H1 (cell line): ENCODE data around the gene DRC7. TPM values are rescaled to one million over a fixed set of nuclear protein-coding genes. Genes with fewer than 3 reads are reported as not detected.

ENCODE experiments used
- CTCF ChIA-PET: fragments of 300-600 bp; sonication (Branson Sonifier 250); formaldehyde crosslinking; loops from one replicate; lab custom pipeline; 2021; ENCODE audit not compliant: partially characterized antibody; lab: Charles Lee
- POLR2A ChIA-PET: fragments of 300-600 bp; sonication (Branson Sonifier 250); formaldehyde crosslinking; loops from one replicate; lab custom pipeline; 2021; ENCODE audit warnings: inconsistent platforms; ENCODE audit not compliant: partially characterized antibody; lab: Charles Lee
- DNase-seq, 2 experiments: peaks; one replicate each; pipeline versions ENCODE4 v3.0.0 to v3.0.0-alpha.2; 2010 to 2022; ENCODE audit warnings: low spot score in 2 of 2, low read depth in 1 of 2, mixed read lengths in 1 of 2
- FAIRE-seq: peaks from 2 replicates; lab custom pipeline; 2011; peaks lifted over from hg19 to GRCh38; lab: Jason Lieb, UNC
- H2AFZ ChIP-seq: 2 replicates; pipeline ENCODE4 v1.8.1; 2012; ENCODE audit warnings: low read length, inconsistent platforms
- H2AK5ac ChIP-seq: 2 replicates; pipeline ENCODE4 v1.6.1; 2013; ENCODE audit warnings: low read depth, low read length
- H2BK120ac ChIP-seq: replicated peaks from 2 replicates; pipeline ENCODE3; 2013; ENCODE audit warnings: low read depth, low read length, inconsistent platforms
- H2BK12ac ChIP-seq: 2 replicates; pipeline ENCODE4 v1.6.1; 2013; ENCODE audit warnings: low read depth, low read length
- H2BK15ac ChIP-seq: 2 replicates; pipeline ENCODE4 v1.6.1; 2013; ENCODE audit warnings: low read length
- H2BK20ac ChIP-seq: 2 replicates; pipeline ENCODE4 v1.6.1; 2013; ENCODE audit warnings: low read length
- H2BK5ac ChIP-seq: 2 replicates; pipeline ENCODE4 v1.6.1; 2013; ENCODE audit warnings: low read depth, low read length
- H3K14ac ChIP-seq: 2 replicates; pipeline ENCODE4 v1.6.1; 2013; ENCODE audit warnings: inconsistent platforms; ENCODE audit not compliant: insufficient read length
- H3K18ac ChIP-seq: 2 replicates; pipeline ENCODE4 v1.6.1; 2013; ENCODE audit warnings: low read length; ENCODE audit errors: extremely low read depth
- H3K23ac ChIP-seq: 2 replicates; pipeline ENCODE4 v1.6.1; 2013; ENCODE audit warnings: inconsistent platforms; ENCODE audit not compliant: insufficient read length
- H3K23me2 ChIP-seq: 2 replicates; pipeline ENCODE4 v1.6.1; 2013; ENCODE audit warnings: low read depth, low read length
- H3K27ac ChIP-seq: 2 replicates; pipeline ENCODE4 v1.6.1; 2011; ENCODE audit warnings: low read depth, low read length, inconsistent platforms
- H3K27me3 ChIP-seq, 4 experiments: replicated peaks in 1 of 4; 1 replicate in 1 of 4; 2 replicates in 3 of 4; pipeline versions ENCODE4 v1.6.1 to v1.8.1; 2011 to 2013; ENCODE audit warnings: low read length in 3 of 4, mild to moderate bottlenecking in 3 of 4, inconsistent platforms in 2 of 4, mixed read lengths in 2 of 4, moderate library complexity in 1 of 4; ENCODE audit not compliant: control insufficient read depth in 3 of 4, insufficient read depth in 3 of 4; ENCODE audit errors: extremely low read depth in 1 of 4
- H3K36me3 ChIP-seq, 4 experiments: 2 replicates each; pipeline versions ENCODE4 v1.6.1 to v1.8.1; 2011 to 2013; ENCODE audit warnings: mild to moderate bottlenecking in 4 of 4, low read length in 3 of 4, moderate library complexity in 2 of 4, control low read depth in 1 of 4, inconsistent platforms in 1 of 4; ENCODE audit not compliant: insufficient read depth in 4 of 4, control insufficient read depth in 2 of 4
- H3K4ac ChIP-seq: replicated peaks from 2 replicates; pipeline ENCODE3; 2013; ENCODE audit warnings: low read length, low read depth, mixed read lengths, inconsistent platforms; ENCODE audit not compliant: insufficient read length
- H3K4me1 ChIP-seq, 4 experiments: replicated peaks in 1 of 4; 1 replicate in 1 of 4; 2 replicates in 3 of 4; pipeline versions ENCODE4 v1.6.1 to v1.8.1; 2011 to 2013; ENCODE audit warnings: low read length in 3 of 4, inconsistent platforms in 2 of 4, mixed read lengths in 1 of 4; ENCODE audit not compliant: insufficient read depth in 4 of 4, control insufficient read depth in 3 of 4
- H3K4me2 ChIP-seq, 2 experiments: 2 replicates each; pipeline versions ENCODE4 v1.6.1 to v1.8.1; 2011 to 2013; ENCODE audit warnings: low read depth in 2 of 2, low read length in 2 of 2, control low read depth in 1 of 2, inconsistent platforms in 1 of 2, mild to moderate bottlenecking in 1 of 2; ENCODE audit not compliant: insufficient read depth in 1 of 2
- H3K4me3 ChIP-seq, 4 experiments: fragments of 200-600, 300-600 bp in 1 of 4; sonication (generic), shearing (Covaris generic), sonication (Bioruptor Twin) in 1 of 4; 2 replicates each; pipeline versions ENCODE4 v1.5.1 to v1.8.1; 2011 to 2016; ENCODE audit warnings: low read length in 4 of 4, low read depth in 3 of 4, control low read depth in 2 of 4, inconsistent platforms in 2 of 4, mild to moderate bottlenecking in 2 of 4, mixed read lengths in 1 of 4, moderate library complexity in 1 of 4; ENCODE audit not compliant: insufficient read depth in 2 of 4; ENCODE audit errors: extremely low read depth in 1 of 4
- H3K56ac ChIP-seq: replicated peaks from 2 replicates; pipeline ENCODE3; 2013; ENCODE audit warnings: low read depth, mild to moderate bottlenecking, mixed read lengths, low read length, inconsistent platforms; ENCODE audit not compliant: insufficient read length
- H3K79me1 ChIP-seq: 2 replicates; pipeline ENCODE4 v1.6.1; 2013; ENCODE audit warnings: low read depth, low read length, control low read depth
- H3K79me2 ChIP-seq, 2 experiments: 2 replicates each; pipeline versions ENCODE4 v1.6.1 to v1.8.1; 2012 to 2013; ENCODE audit warnings: low read length in 2 of 2, mild to moderate bottlenecking in 2 of 2, inconsistent platforms in 1 of 2; ENCODE audit not compliant: insufficient read depth in 2 of 2, control insufficient read depth in 1 of 2
- H3K9ac ChIP-seq, 4 experiments: replicated peaks in 1 of 4; 1 replicate in 1 of 4; 2 replicates in 3 of 4; pipeline versions ENCODE4 v1.6.1 to v1.8.1; 2011 to 2013; ENCODE audit warnings: low read depth in 3 of 4, low read length in 3 of 4, control low read depth in 2 of 4, mild to moderate bottlenecking in 2 of 4, moderate library complexity in 2 of 4, inconsistent platforms in 1 of 4; ENCODE audit errors: extremely low read depth in 1 of 4
- H3K9me3 ChIP-seq, 2 experiments: 2 replicates each; pipeline versions ENCODE4 v1.6.1 to v1.8.1; 2012 to 2013; ENCODE audit warnings: mild to moderate bottlenecking in 2 of 2, moderate library complexity in 2 of 2, control low read depth in 1 of 2, inconsistent platforms in 1 of 2, low read depth in 1 of 2, low read length in 1 of 2, mixed read lengths in 1 of 2; ENCODE audit not compliant: insufficient read depth in 2 of 2
- H4K20me1 ChIP-seq, 2 experiments: replicated peaks in 1 of 2; 2 replicates each; pipeline versions ENCODE3 to v1.8.1; 2011 to 2013; ENCODE audit warnings: inconsistent platforms in 2 of 2, low read length in 2 of 2, mild to moderate bottlenecking in 1 of 2; ENCODE audit not compliant: insufficient read depth in 2 of 2, control insufficient read depth in 1 of 2
- H4K5ac ChIP-seq: 2 replicates; pipeline ENCODE4 v1.6.1; 2013; ENCODE audit warnings: low read length, low read depth, mixed read lengths, inconsistent platforms; ENCODE audit not compliant: insufficient read length
- H4K8ac ChIP-seq: 2 replicates; pipeline ENCODE4 v1.8.0; 2013; ENCODE audit warnings: mild to moderate bottlenecking, moderate library complexity, low read length, inconsistent platforms; ENCODE audit not compliant: insufficient read depth; ENCODE audit errors: extremely low read depth
- H4K91ac ChIP-seq: replicated peaks from 2 replicates; pipeline ENCODE3; 2013; ENCODE audit warnings: low read length, mixed read lengths, inconsistent platforms; ENCODE audit not compliant: insufficient read length
- BRCA1 ChIP-seq: IDR thresholded peaks from 2 replicates; pipeline ENCODE4 v1.6.1; 2012; ENCODE audit warnings: low read depth, low read length, improper control_type of control experiment
- CTCF ChIP-seq, 3 experiments: IDR thresholded peaks; 1 replicate in 2 of 3; 2 replicates in 1 of 3; pipeline versions ENCODE4 v1.5.1 to v1.6.1; 2011; ENCODE audit warnings: low read length in 3 of 3, mild to moderate bottlenecking in 3 of 3, inconsistent platforms in 2 of 3, low read depth in 1 of 3, moderate library complexity in 1 of 3; ENCODE audit not compliant: insufficient read depth in 1 of 3; ENCODE audit errors: control extremely low read depth in 1 of 3
- E2F6 ChIP-seq: IDR thresholded peaks from 2 replicates; pipeline ENCODE4 v1.6.1; 2012; ENCODE audit warnings: inconsistent platforms
- FOSL1 ChIP-seq: IDR thresholded peaks from 2 replicates; pipeline ENCODE4 v1.6.1; 2011; ENCODE audit warnings: mild to moderate bottlenecking, low read depth, low read length, moderate library complexity; ENCODE audit not compliant: insufficient read depth
- KDM4A ChIP-seq: IDR thresholded peaks from one replicate; pipeline ENCODE4 v1.7.1; 2012; ENCODE audit warnings: low read depth, mild to moderate bottlenecking, moderate library complexity, low read length, inconsistent platforms; ENCODE audit not compliant: severe bottlenecking
- SIRT6 ChIP-seq: IDR thresholded peaks from one replicate; pipeline ENCODE4 v1.7.1; 2012; ENCODE audit warnings: low read length, inconsistent platforms
- TAF1 ChIP-seq: IDR thresholded peaks from 2 replicates; pipeline ENCODE4 v1.6.1; 2011; ENCODE audit warnings: mild to moderate bottlenecking, low read depth, low read length
- ZNF274 ChIP-seq: IDR thresholded peaks from 2 replicates; pipeline ENCODE4 v1.7.0; 2012; ENCODE audit warnings: low read length, borderline replicate concordance; ENCODE audit errors: extremely low read depth
- WGBS, 2 experiments: shearing (Covaris generic) in 1 of 2; methylation state at CpG; one replicate each; pipeline versions ENCODE4 v1.1.6 to v1.1.7; 2013 to 2015; ENCODE audit warnings: low lambda C conversion rate in 2 of 2, mixed read lengths in 2 of 2, inconsistent platforms in 1 of 2, low coverage in 1 of 2, missing lambda C conversion rate in 1 of 2; ENCODE audit not compliant: insufficient replicate concordance in 2 of 2, insufficient coverage in 1 of 2, insufficient read length in 1 of 2; ENCODE audit errors: extremely low coverage in 1 of 2, missing lambda C conversion rate in 1 of 2; 5-methylcytosine and 5-hydroxymethylcytosine counted together
- polyA plus RNA-seq, 7 experiments: library from polyadenylated mRNA; depleted of rRNA in 3 of 7; stranded (reverse) in 5 of 7; unstranded in 2 of 7; fragments of >200 nt in 5 of 7; fragments of 200-250 nt in 2 of 7; gene quantifications; 1 replicate in 5 of 7; 2 replicates in 1 of 7; 4 replicates in 1 of 7; pipeline versions ENCODE4 v1.2.1 to v1.2.3, GENCODE V29; 2011 to 2013; ENCODE audit warnings: missing spikeins in 2 of 7, mixed read lengths in 2 of 7
- total RNA-seq: library from RNA; stranded (reverse); fragmentation: NEBNext Ultra II Directional; extraction: Animal tissue kit (Norgen Biotek cat#: 25700); gene quantifications from 2 replicates; pipeline ENCODE4 v1.2.1, GENCODE V29; 2021

DRC7 gene
- total and polyA plus RNA-seq, 2 of the 8 experiments (the other 6 are each of a cell fraction or from before 2014, with no cell fraction given), result 0.14 TPM; not detected in 1

- 0 out of 2 replicates have a peak, but pooled peaks cover 2% of the 10 kb centered on the region for H3K23me2 ChIP-seq
- no peak overlapping the region; the same call in 1 of the 2 replicates for H2AFZ ChIP-seq
- no peak for FAIRE-seq
- no peaks in the 10 kb centered on the region for H3K36me3 ChIP-seq
- H2BK15ac ChIP-seq, result no peak overlapping the region
- no peaks in the 10 kb centered on the region for H3K79me2 ChIP-seq
- H2AK5ac ChIP-seq, result no peak overlapping the region
- no peak overlapping the region for H3K18ac ChIP-seq
- ChIA-PET POLR2A (interaction anchor here (0.7 to 2.1 kb wide), 4 partner anchors 12 to 71 kb away, joined by 3 to 6 read pairs (median 4); no protein-coding TSS in a partner anchor), CTCF (interaction anchor here (0.8 to 1.7 kb wide), 8 partner anchors 12 to 114 kb away, joined by 3 to 8 read pairs (median 4); partner anchors contain the start of gene ADGRG3)
- no peak overlapping the region for H2BK5ac ChIP-seq
- no peak overlapping the region for H3K4me3 ChIP-seq
- no peak overlapping the region for H3K4ac ChIP-seq
- no peaks in the 10 kb centered on the region for H3K9me3 ChIP-seq
- DNase-seq, result no peak
- no peak overlapping the region for H4K8ac ChIP-seq
- no peak overlapping the region for H3K27ac ChIP-seq
- no peak overlapping the region for H4K91ac ChIP-seq
- H3K4me1 ChIP-seq, result peaks cover 0 to 7% (median under 1%) of the 10 kb centered on the region in 4 experiments; a peak in 2 of 7 replicates
- H2BK12ac ChIP-seq, result no peak overlapping the region
- no peak overlapping the region for H4K5ac ChIP-seq
- H3K9ac ChIP-seq, result no peak overlapping the region
- no peak overlapping the region for H3K4me2 ChIP-seq
- no peak overlapping the region for H2BK20ac ChIP-seq
- no peaks in the 10 kb centered on the region for H4K20me1 ChIP-seq
- H3K23ac ChIP-seq, result no peak overlapping the region
- 77% methylated on average over 13 of the region's 13 CpGs; no CpG with 5 or more reads in 1 of the 2 experiments for WGBS, 2 experiments
- no peak overlapping the region for H2BK120ac ChIP-seq
- no peak overlapping the region for H3K56ac ChIP-seq
- no peaks in the 10 kb centered on the region for H3K79me1 ChIP-seq
- no peaks in the 10 kb centered on the region for H3K27me3 ChIP-seq
- H3K14ac ChIP-seq, result no peak overlapping the region
- no peak for TF ChIP-seq FOSL1
- no peak for TF ChIP-seq E2F6
- no peak for TF ChIP-seq KDM4A
- TF ChIP-seq CTCF (IDR thresholded peaks at IDR 0.05; ENCODE audit: control extremely low read depth in 1 of 3, insufficient read depth in 1 of 3, low read depth in 1 of 3, low read length in 3 of 3), result no peak
- TF ChIP-seq TAF1, result no peak
- no peak for TF ChIP-seq SIRT6
- no peak for TF ChIP-seq ZNF274
- TF ChIP-seq BRCA1, result no peak
Measured at GRCh38 chr16:57689762-57690558, 4.6 kb upstream of the DRC7 start.
